IPS-11a (cell line): ENCODE data around the gene CLIP2.
"Not testable (repeated sequence)": the region's sequence is repeated elsewhere in the genome, so short reads cannot be mapped to it uniquely, and the experiment has no call there.

Source experiments
- H3K4me3 ChIP-seq: one replicate; pipeline ENCODE4 v1.5.1; 2013; ENCODE audit warnings: low read depth, low read length, control low read depth

The CLIP2 gene

DNA sequence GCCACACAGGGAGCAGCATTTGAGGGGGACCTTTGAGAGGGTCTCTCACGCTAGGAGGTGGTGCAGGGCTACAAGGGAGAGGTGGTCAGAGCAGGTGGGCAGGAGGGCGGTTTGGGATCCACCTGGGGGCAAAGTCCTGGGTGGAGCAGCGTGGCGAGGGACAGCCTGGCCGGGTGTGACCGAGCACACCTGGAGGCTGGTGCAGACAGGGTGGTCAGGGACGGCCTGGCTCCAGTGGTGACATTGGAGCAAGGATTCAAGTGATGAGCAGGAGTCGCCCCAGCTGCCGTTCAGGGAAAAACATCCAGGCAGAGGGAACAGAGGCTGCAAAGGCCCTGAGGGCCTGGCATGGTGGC, 36.0 kb downstream of the CLIP2 start:
- no peak overlapping the region for H3K4me3 ChIP-seq

DNA sequence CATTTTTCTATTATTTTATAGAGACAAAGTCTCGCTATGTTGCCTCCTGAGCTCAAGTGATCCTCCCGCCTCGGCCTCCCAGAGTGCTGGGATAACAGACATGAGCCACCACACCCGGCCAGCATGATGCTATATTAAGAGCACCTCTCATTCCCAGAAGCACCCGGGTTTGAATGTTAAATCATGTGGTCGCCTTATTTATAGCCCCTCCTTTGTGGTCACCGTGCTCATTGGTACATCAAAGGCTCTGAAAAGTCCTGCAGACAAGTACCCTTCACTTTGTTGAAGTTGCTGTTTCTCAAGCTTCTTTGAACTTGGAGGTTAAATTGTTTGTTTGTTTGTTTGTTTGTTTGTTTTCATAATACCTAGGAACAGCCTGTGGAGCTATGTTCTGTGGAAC, 40.0 kb downstream of the CLIP2 start:
- no peak overlapping the region for H3K4me3 ChIP-seq

- H3K4me3 ChIP-seq: no peak overlapping the region
Measured at GRCh38 chr7:74332373-74333176, 43.4 kb downstream of the CLIP2 start.

DNA sequence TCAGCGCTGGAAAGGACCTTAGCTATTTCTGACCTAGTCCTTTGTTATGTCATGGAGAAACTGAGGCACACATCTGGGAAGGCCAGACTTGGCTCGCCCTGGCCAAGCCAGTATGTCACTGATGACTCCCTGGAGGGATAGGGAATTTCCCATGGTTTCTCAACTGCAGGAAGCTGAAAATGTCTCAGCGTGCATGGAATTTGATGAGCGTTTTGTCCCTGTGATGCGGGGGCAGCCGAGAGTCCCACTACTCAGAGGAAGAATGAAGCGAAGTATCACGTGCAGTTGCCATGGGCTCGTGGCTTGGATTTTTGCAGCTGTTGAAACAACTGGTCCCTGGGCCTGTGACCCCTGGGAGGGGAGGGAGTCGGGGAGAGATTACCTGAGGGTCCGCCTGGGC, 44.8 kb downstream of the CLIP2 start:
- H3K4me3 ChIP-seq: no peak overlapping the region

DNA sequence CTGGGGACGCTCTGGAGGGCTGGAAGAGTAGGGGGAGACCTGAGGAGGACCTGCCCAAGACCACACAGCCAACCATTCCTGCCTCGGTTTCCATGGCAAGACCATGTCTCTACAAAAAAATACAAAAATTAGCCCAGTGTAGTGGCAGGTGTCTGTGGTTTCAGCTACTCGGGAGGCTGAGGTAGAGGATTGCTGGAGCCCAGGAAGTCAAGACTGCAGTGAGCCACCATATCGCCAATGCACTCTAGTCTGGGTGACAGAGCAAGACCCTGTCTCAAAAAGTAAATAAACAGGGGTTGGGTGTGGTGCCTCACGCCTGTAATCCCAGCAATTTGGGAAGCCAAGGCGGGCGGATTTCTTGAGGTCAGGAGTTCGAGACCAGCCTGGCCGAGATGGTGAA, 48.7 kb downstream of the CLIP2 start:
- H3K4me3 ChIP-seq: no peak overlapping the region

DNA sequence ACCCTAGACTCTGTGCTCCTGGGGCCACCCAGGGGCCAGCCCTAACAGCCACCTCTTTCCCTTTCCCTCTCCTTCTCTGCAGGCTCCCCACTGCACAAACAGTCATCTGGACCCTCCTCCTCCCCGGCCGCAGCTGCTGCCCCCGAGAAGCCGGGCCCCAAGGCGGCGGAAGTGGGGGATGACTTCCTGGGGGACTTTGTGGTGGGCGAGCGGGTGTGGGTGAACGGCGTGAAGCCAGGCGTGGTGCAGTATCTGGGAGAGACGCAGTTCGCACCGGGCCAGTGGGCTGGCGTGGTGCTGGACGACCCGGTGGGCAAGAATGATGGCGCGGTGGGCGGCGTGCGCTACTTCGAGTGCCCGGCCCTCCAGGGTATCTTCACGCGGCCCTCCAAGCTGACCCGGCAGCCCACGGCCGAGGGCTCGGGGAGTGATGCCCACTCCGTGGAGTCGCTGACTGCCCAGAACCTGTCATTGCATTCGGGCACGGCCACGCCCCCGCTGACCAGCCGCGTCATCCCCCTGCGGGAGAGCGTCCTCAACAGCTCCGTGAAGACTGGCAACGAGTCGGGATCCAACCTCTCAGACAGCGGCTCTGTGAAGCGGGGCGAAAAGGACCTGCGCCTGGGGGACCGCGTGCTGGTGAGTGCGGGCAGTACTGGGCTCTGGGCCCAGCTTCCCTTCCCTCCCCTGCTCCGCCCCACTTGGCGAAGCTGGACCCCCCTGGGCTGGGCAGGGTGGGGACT, 49.3 kb downstream of the CLIP2 start:
- H3K4me3 ChIP-seq: no peak overlapping the region

- H3K4me3 ChIP-seq: not testable (repeated sequence)
Measured at GRCh38 chr7:74339648-74340047, 50.4 kb downstream of the CLIP2 start.

DNA sequence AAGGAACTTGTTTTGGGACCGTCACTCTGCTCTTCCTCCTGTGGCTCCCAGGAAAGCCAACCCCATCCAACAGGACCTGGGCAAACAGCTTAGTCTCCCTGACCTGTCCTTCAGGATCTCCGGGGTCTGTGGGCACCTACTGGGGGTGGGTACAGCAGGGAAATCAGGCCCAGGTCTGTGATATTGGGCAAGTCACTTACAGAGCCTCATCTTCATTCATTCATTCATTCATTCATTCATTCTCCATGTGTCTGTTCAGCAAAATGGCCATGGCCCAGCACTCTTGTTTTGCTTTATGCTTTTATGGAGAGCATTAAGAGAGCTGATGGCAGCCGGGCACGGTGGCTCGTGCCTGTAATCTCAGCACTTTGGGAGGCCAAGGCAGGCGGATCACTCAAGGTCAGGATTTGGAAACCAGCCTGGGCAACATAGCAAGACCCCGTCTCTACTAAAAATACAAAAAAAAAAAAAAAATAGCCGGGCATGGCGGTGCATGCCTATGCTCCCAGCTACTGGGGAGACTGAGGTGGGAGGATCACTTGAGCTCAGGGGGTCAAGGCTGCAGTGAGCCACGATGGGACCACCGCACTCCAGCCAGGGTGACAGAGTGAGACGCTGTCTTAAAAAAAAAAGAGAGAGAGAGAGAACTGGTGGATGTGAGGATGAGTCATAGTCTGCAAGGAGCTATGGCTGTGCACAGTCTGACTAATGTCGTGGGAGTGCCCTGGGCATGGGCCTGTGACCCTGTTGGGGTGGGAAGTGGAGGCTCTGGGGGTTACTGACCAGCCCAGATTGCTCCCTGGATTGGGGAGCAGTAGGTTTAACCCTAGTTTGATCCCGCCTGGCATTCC, 54.3 kb downstream of the CLIP2 start:
- H3K4me3 ChIP-seq: no peak overlapping the region

DNA sequence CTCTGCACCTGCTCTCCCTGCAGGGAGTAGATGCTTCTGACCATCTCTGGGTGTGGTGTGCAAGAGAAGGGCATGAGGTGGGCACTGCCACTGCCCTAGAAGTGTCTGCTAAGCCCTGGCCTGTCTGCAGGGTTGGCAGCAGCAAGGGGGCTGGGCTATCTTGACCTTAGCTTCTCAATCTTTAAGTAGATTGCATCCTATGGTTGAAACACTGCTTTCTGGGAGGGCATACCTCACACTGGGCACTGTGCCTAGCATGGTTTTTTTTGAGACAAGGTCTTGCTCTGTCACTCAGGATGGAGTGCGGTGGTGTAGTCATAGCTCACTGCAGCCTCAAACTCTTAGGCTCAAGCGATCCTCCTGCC, 54.9 kb downstream of the CLIP2 start:
- no peak overlapping the region for H3K4me3 ChIP-seq

DNA sequence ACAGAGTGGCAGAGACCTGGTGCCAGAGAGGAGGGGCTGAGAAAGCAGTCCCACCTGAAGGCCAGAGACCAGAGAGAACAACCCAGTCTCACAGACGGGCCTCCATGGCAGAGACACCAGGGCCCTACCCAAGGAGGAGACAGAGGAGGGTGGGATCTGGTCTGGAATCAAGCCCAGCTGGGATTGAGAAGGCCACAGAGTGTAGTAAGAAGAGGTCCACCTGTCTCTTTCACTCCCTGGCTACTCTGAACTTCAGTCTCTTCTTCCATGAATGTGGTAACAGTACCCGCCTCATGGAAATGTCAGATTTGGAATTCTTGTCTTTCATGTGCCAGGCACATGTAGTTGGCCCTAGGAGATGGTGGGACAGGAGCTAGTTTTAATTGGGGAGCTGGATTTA, 55.6 kb downstream of the CLIP2 start:
- H3K4me3 ChIP-seq: no peak overlapping the region

- no peak overlapping the region for H3K4me3 ChIP-seq
Measured at GRCh38 chr7:74345970-74346369, 56.8 kb downstream of the CLIP2 start.

DNA sequence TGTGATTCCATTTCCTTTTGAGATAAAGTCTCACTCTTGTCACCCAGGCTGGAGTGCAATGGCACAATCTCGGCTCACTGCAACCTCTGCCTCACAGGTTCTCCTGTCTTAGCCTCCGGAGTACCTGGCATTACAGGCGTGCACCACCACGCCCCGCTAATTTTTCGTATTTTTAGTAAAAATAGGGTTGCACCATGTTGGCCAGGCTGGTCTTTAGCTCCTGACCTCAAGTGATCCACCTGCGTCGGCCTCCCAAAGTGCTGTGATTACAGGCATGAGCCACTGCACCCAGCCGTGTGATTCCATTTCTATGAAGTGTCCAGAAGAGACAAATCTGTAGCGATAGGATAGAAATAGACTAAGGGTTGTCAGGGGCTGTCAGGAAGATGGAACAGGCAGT, 60.4 kb downstream of the CLIP2 start:
- H3K4me3 ChIP-seq: no peak overlapping the region

DNA sequence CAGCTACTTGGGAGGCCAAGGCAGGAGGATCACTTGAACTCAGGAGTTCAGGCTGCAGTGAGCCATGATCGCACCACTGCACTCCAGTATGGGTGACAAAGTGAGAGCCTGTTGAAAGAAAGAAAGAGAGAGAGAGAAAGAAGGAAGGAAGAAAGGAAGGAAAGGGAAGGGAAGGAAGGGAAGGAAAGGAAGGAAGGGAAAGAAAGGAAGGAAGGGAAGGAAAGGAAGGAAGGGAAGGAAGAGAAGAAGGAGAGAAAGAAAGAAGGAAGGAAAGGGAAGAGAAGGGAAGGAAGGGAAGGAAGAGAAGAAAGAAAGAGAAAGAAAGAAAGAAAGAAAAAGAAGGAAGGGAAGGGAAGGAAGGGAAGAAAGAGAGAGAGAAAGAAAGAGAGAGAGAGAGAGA, 61.5 kb downstream of the CLIP2 start:
- no peak overlapping the region for H3K4me3 ChIP-seq

DNA sequence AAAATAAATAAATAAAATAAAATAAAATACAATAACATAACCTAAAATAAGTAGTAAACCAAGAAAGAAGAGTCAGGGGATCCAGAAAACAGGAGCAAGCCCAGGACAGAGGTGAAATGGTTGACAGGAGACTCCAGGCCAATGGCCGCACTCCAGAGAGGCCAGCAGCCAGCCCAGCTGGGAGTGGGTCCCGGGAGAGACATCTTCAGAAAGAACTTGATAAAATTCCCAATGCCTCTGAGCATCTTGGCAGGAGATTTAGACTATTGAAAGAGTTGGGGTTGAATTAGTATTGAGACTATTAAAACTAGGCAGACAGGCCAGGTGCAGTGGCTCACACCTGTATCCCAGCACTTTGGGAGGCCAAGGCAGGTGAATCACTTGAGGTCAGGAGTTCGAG, 62.6 kb downstream of the CLIP2 start:
- H3K4me3 ChIP-seq: no peak overlapping the region

DNA sequence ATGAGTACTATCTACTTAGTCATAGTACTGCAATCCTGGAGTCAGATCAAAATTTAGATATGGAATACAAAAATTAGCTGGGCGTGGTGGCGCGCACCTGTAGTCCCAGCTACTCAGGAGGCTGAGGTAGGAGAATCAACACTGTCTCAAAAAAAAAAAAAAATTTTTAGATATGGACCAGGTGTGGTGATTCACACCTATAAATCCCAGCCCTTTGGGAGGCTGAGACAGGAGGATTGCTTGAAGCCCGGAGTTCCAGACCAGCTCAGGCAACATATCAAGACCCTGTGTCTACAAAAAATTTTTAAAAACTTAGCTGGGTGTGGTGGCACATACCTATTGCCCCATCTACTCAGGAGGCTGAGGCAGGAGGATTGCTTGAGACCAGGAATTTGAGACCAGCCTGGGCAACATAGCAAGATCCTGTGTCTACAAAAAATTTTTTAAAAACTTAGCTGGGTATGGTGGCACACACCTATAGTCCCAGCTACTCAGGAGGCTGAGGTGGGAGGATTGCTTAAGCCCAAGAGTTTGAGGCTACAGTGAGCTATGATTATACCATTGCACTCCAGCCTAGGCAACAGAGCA, 63.4 kb downstream of the CLIP2 start:
- H3K4me3 ChIP-seq: not testable (repeated sequence)

DNA sequence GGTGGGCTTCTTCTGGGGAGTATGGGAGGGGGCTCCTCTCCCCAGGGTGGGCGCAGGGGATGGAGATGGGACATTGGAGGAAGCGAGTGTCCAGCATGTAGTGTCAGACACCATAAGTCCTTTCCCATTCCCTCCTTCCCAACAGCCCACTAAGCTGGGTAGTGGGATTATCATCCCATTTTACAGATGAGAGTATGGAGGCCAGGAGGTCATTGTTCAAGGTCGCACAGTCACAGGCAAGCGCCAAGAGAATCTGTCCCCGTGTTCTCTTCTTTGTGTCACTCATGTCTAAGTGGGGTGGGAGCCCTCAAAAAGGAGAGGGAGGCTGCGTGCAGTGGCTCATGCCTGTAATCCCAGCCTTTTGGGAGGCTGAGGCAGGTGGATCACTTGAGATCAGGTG, 64.8 kb downstream of the CLIP2 start:
- no peak overlapping the region for H3K4me3 ChIP-seq

GRCh38 chr7:74355091-74355490, 65.9 kb downstream of the CLIP2 start:
- no peak overlapping the region for H3K4me3 ChIP-seq

- H3K4me3 ChIP-seq: no peak overlapping the region
Measured at GRCh38 chr7:74356589-74357315, 67.5 kb downstream of the CLIP2 start.

DNA sequence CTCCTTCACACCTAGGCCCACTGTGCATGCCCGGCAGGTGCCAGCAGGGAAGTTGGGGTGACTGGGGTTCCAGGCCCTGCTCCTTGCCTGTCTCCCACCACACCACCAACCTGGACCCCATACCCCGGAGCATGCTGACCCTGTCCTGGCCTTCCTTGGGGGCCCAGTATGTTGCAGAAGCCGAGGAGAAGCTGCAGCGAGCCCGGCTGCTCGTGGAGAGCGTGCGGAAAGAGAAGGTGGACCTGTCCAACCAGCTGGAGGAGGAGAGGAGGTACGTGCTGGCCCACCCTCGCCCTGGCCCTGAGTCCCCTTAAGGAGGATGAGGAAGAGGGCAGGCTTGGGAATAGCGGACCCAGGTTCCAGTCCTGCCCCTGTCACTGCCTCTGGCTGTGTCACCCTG, 70.8 kb downstream of the CLIP2 start:
- no peak overlapping the region for H3K4me3 ChIP-seq

- no peak overlapping the region for H3K4me3 ChIP-seq
Measured at GRCh38 chr7:74362266-74362665, 73.1 kb downstream of the CLIP2 start.

GRCh38 chr7:74364061-74364460, 74.9 kb downstream of the CLIP2 start:
- H3K4me3 ChIP-seq: no peak overlapping the region
